Mesendoderm (in vitro differentiated cells): ENCODE data around the gene FBRSL1.

Source experiments
- DNase-seq: peaks from one replicate; pipeline ENCODE4 v3.0.0; 2013
- H2AK5ac ChIP-seq: 2 replicates; pipeline ENCODE4 v1.6.1; 2013; ENCODE audit warnings: low read length, inconsistent platforms
- H2BK120ac ChIP-seq: 2 replicates; pipeline ENCODE4 v1.6.1; 2013; ENCODE audit warnings: low read depth, mild to moderate bottlenecking, low read length, moderate library complexity, mixed read lengths
- H2BK15ac ChIP-seq: replicated peaks from 2 replicates; pipeline ENCODE4 v1.6.1; 2013; ENCODE audit warnings: low read depth, mild to moderate bottlenecking, moderate library complexity
- H2BK5ac ChIP-seq: 2 replicates; pipeline ENCODE4 v1.6.1; 2013; ENCODE audit warnings: low read length, inconsistent platforms
- H3K18ac ChIP-seq: 2 replicates; pipeline ENCODE4 v1.6.1; 2013; ENCODE audit warnings: mild to moderate bottlenecking, low read length, mixed read lengths
- H3K23ac ChIP-seq: one replicate; pipeline ENCODE4 v1.6.1; 2013; ENCODE audit warnings: low read length
- H3K27ac ChIP-seq: 2 replicates; pipeline ENCODE4 v1.5.1; 2013; ENCODE audit warnings: low read depth, mild to moderate bottlenecking, inconsistent platforms, low read length, moderate library complexity
- H3K27me3 ChIP-seq: 2 replicates; pipeline ENCODE4 v1.6.1; 2013; ENCODE audit warnings: low read length, control low read depth, mild to moderate bottlenecking, inconsistent platforms; ENCODE audit not compliant: insufficient read depth, poor library complexity
- H3K36me3 ChIP-seq: 2 replicates; pipeline ENCODE4 v1.6.1; 2013; ENCODE audit warnings: low read length, inconsistent platforms; ENCODE audit not compliant: control insufficient read depth, insufficient read depth
- H3K4ac ChIP-seq: one replicate; pipeline ENCODE4 v1.6.1; 2013; ENCODE audit warnings: low read depth, mild to moderate bottlenecking, low read length, moderate library complexity
- H3K4me1 ChIP-seq: 2 replicates; pipeline ENCODE4 v1.6.1; 2013; ENCODE audit warnings: low read depth, low read length, inconsistent platforms; ENCODE audit not compliant: control insufficient read depth
- H3K4me2 ChIP-seq: 2 replicates; pipeline ENCODE4 v1.6.1; 2013; ENCODE audit warnings: low read length
- H3K4me3 ChIP-seq: 2 replicates; pipeline ENCODE4 v1.5.1; 2013; ENCODE audit warnings: mild to moderate bottlenecking, low read length
- H3K56ac ChIP-seq: one replicate; pipeline ENCODE4 v1.6.1; 2013; ENCODE audit warnings: low read length
- H3K79me1 ChIP-seq: 2 replicates; pipeline ENCODE4 v1.6.1; 2013; ENCODE audit warnings: low read length, inconsistent platforms
- H3K79me2 ChIP-seq: 2 replicates; pipeline ENCODE4 v1.6.1; 2013; ENCODE audit warnings: mild to moderate bottlenecking, low read length; ENCODE audit not compliant: control insufficient read depth, insufficient read depth
- H3K9ac ChIP-seq: 2 replicates; pipeline ENCODE4 v1.6.1; 2013; ENCODE audit warnings: low read length, inconsistent platforms
- H4K5ac ChIP-seq: one replicate; pipeline ENCODE4 v1.6.1; 2013; ENCODE audit warnings: low read length
- H4K8ac ChIP-seq: one replicate; pipeline ENCODE4 v1.6.1; 2013; ENCODE audit warnings: low read depth, mild to moderate bottlenecking, control low read depth, low read length, moderate library complexity
- WGBS: extraction: QIAGEN DNeasy Blood & Tissue Kit; methylation state at CpG from one replicate; pipeline ENCODE4 v1.1.7; 2013; ENCODE audit warnings: low lambda C conversion rate, missing lambda C conversion rate; ENCODE audit not compliant: insufficient coverage; ENCODE audit errors: extremely low coverage; 5-methylcytosine and 5-hydroxymethylcytosine counted together

The FBRSL1 gene

GRCh38 chr12:132503618-132504204 is 13.8 kb downstream of the FBRSL1 start:
- Histone ChIP-seq H3K36me3 (no peaks in the 10 kb centered on the region), H3K4me3 (no peak overlapping the region), H3K23ac (no peak overlapping the region), H3K27ac (no peak overlapping the region), H2BK15ac (no peak overlapping the region), H4K5ac (no peak overlapping the region), H2BK120ac (no peak overlapping the region), H2BK5ac (no peak overlapping the region), H3K56ac (no peak overlapping the region), H2AK5ac (no peak overlapping the region), H3K9ac (no peak overlapping the region), H3K79me2 (peaks cover 19% of the 10 kb centered on the region), H3K18ac (no peak overlapping the region), H3K27me3 (no peaks in the 10 kb centered on the region), H3K4me1 (peaks cover 13% of the 10 kb centered on the region), H3K4me2 (no peak overlapping the region), H3K79me1 (peaks cover 22% of the 10 kb centered on the region), H4K8ac (no peak overlapping the region), H3K4ac (no peak overlapping the region)
- no peak for DNase-seq
- WGBS: no CpG with 5 or more reads among the region's 5 CpGs

GRCh38 chr12:132505105-132505851 is 15.3 kb downstream of the FBRSL1 start:
- Histone ChIP-seq H3K79me1 (peaks cover 20% of the 10 kb centered on the region), H3K4me3 (no peak overlapping the region), H3K4me2 (no peak overlapping the region), H3K4ac (no peak overlapping the region), H2BK120ac (no peak overlapping the region), H3K9ac (no peak overlapping the region), H3K56ac (peak overlapping the region; percentile 7), H3K23ac (no peak overlapping the region), H3K79me2 (peaks cover 11% of the 10 kb centered on the region), H3K18ac (no peak overlapping the region), H2BK15ac (no peak overlapping the region), H3K36me3 (no peaks in the 10 kb centered on the region), H3K4me1 (peaks cover 13% of the 10 kb centered on the region), H4K5ac (no peak overlapping the region), H2AK5ac (no peak overlapping the region), H3K27ac (no peak overlapping the region), H3K27me3 (no peaks in the 10 kb centered on the region), H2BK5ac (no peak overlapping the region), H4K8ac (no peak overlapping the region)
- WGBS: no CpG with 5 or more reads among the region's 27 CpGs
- DNase-seq: no peak

- Histone ChIP-seq H2BK120ac (no peak overlapping the region), H4K8ac (no peak overlapping the region), H3K36me3 (no peaks in the 10 kb centered on the region), H3K79me1 (peaks cover 18% of the 10 kb centered on the region), H3K79me2 (peaks cover 11% of the 10 kb centered on the region), H4K5ac (no peak overlapping the region), H3K18ac (no peak overlapping the region), H3K4me1 (peaks cover 13% of the 10 kb centered on the region), H3K9ac (no peak overlapping the region), H3K4ac (no peak overlapping the region), H3K27ac (no peak overlapping the region), H3K56ac (peak overlapping the region; percentile 49), H3K27me3 (no peaks in the 10 kb centered on the region), H3K4me2 (no peak overlapping the region), H2BK5ac (no peak overlapping the region), H3K4me3 (no peak overlapping the region), H3K23ac (peak overlapping the region; percentile 80), H2AK5ac (no peak overlapping the region), H2BK15ac (no peak overlapping the region)
- no peak for DNase-seq
- WGBS: no CpG with 5 or more reads among the region's 10 CpGs
Measured at GRCh38 chr12:132505852-132506219, 15.9 kb downstream of the FBRSL1 start.

GRCh38 chr12:132506328-132507160 is 16.6 kb downstream of the FBRSL1 start:
- no peak overlapping the region for H3K4me2 ChIP-seq
- H3K27ac ChIP-seq: no peak overlapping the region
- H3K79me2 ChIP-seq: peaks cover 11% of the 10 kb centered on the region
- no peaks in the 10 kb centered on the region for H3K36me3 ChIP-seq
- no peak overlapping the region for H4K8ac ChIP-seq
- H3K27me3 ChIP-seq: no peaks in the 10 kb centered on the region
- no peak overlapping the region for H3K23ac ChIP-seq
- H4K5ac ChIP-seq: no peak overlapping the region
- no peak overlapping the region for H2BK5ac ChIP-seq
- H2AK5ac ChIP-seq: no peak overlapping the region
- no peak overlapping the region for H3K9ac ChIP-seq
- H3K18ac ChIP-seq: no peak overlapping the region
- no CpG with 5 or more reads among the region's 32 CpGs for WGBS
- DNase-seq: peak; percentile 31
- H3K79me1 ChIP-seq: peaks cover 16% of the 10 kb centered on the region
- H2BK120ac ChIP-seq: no peak overlapping the region
- no peak overlapping the region for H2BK15ac ChIP-seq
- no peak overlapping the region for H3K4me3 ChIP-seq
- H3K56ac ChIP-seq: peak overlapping the region; percentile 22
- no peak overlapping the region for H3K4ac ChIP-seq
- H3K4me1 ChIP-seq: peaks cover 13% of the 10 kb centered on the region

- no peak for DNase-seq
- Histone ChIP-seq H4K5ac (no peak overlapping the region), H3K23ac (no peak overlapping the region), H2BK5ac (no peak overlapping the region), H3K27me3 (no peaks in the 10 kb centered on the region), H3K4me1 (peaks cover 11% of the 10 kb centered on the region), H3K4me2 (no peak overlapping the region), H3K56ac (no peak overlapping the region), H2AK5ac (no peak overlapping the region), H3K36me3 (no peaks in the 10 kb centered on the region), H3K9ac (no peak overlapping the region), H4K8ac (no peak overlapping the region), H3K27ac (no peak overlapping the region), H2BK15ac (no peak overlapping the region), H2BK120ac (no peak overlapping the region), H3K79me2 (peaks cover 11% of the 10 kb centered on the region), H3K18ac (no peak overlapping the region), H3K79me1 (peaks cover 13% of the 10 kb centered on the region), H3K4ac (no peak overlapping the region), H3K4me3 (no peak overlapping the region)
- no CpG with 5 or more reads among the region's 15 CpGs for WGBS
Measured at GRCh38 chr12:132507161-132507538, 17.2 kb downstream of the FBRSL1 start.
